Calu3 (cell line): Measurements from ENCODE around the gene POLR3B. TPM values are rescaled to one million over a fixed set of nuclear protein-coding genes. Genes with fewer than 3 reads are reported as not detected.
A peak's percentile ranks its signal among the peaks of the same experiment; 100 is the strongest.
"Not testable (repeated sequence)": the region's sequence is repeated elsewhere in the genome, so short reads cannot be mapped to it uniquely, and the experiment has no call there.

Source experiments
- BruUV-seq: library from RNA; stranded (reverse); fragments of 400-500 nt; replicated peaks from 2 replicates; lab custom pipeline; 2021; lab: Mats Ljungman, UMichigan
- CTCF ChIA-PET: fragments of 300-600 bp; sonication (Branson Sonifier 250); formaldehyde crosslinking; loops from one replicate; lab custom pipeline; 2022; ENCODE audit warnings: antibody characterized with exemption; lab: Charles Lee
- DNase-seq: peaks from one replicate; pipeline ENCODE4 v3.0.0; 2022
- H3K27ac Mint-ChIP-seq: one replicate; pipeline ENCODE4 v1.8.0; 2022; ENCODE audit warnings: mixed read lengths; ENCODE audit not compliant: unreplicated experiment
- H3K27me3 Mint-ChIP-seq: one replicate; pipeline ENCODE4 v1.8.0; 2022; ENCODE audit warnings: mixed read lengths; ENCODE audit not compliant: unreplicated experiment
- H3K36me3 Mint-ChIP-seq: one replicate; pipeline ENCODE4 v1.8.0; 2022; ENCODE audit warnings: mild to moderate bottlenecking, moderate library complexity, mixed read lengths; ENCODE audit not compliant: insufficient read depth, unreplicated experiment
- H3K4me1 Mint-ChIP-seq: one replicate; pipeline ENCODE4 v1.8.0; 2022; ENCODE audit warnings: mild to moderate bottlenecking, low read depth, mixed read lengths; ENCODE audit not compliant: unreplicated experiment
- H3K4me3 Mint-ChIP-seq: one replicate; pipeline ENCODE4 v1.8.0; 2022; ENCODE audit warnings: mild to moderate bottlenecking, low read depth, moderate library complexity, mixed read lengths; ENCODE audit not compliant: unreplicated experiment
- H3K9me3 Mint-ChIP-seq: one replicate; pipeline ENCODE4 v1.8.0; 2022; ENCODE audit warnings: low read depth, mixed read lengths; ENCODE audit not compliant: unreplicated experiment
- intact Hi-C: fragments of 100-400 bp; cut with micrococcal nuclease; formaldehyde crosslinking; loops from one replicate; pipeline ENCODE4 v1.10.0; 2022; ENCODE audit not compliant: unreplicated experiment
- total RNA-seq: library from RNA; stranded (reverse); gene quantifications from 2 replicates; pipeline ENCODE4 v1.2.3, GENCODE V29; 2022
- TF ChIP-seq, protein P1 (sequence below): fragments of 200-600 bp; IDR thresholded peaks from one replicate; pipeline ENCODE4 v1.8.0; 2022; ENCODE audit warnings: antibody characterized with exemption; ENCODE audit not compliant: unreplicated experiment

Gene POLR3B
- total RNA-seq, 1 experiment from 2014 or later, result 13.6 TPM

GRCh38 chr12:106309671-106310505 lies 47.7 kb upstream of the POLR3B start:
- Mint-ChIP-seq H3K4me1 (peaks cover 44% of the 10 kb centered on the region), H3K9me3 (no peaks in the 10 kb centered on the region), H3K4me3 (peak overlapping the region; percentile 33), H3K36me3 (peaks cover 9% of the 10 kb centered on the region), H3K27ac (peak overlapping the region; percentile 29), H3K27me3 (no peaks in the 10 kb centered on the region)
- TF ChIP-seq, protein P1, sequence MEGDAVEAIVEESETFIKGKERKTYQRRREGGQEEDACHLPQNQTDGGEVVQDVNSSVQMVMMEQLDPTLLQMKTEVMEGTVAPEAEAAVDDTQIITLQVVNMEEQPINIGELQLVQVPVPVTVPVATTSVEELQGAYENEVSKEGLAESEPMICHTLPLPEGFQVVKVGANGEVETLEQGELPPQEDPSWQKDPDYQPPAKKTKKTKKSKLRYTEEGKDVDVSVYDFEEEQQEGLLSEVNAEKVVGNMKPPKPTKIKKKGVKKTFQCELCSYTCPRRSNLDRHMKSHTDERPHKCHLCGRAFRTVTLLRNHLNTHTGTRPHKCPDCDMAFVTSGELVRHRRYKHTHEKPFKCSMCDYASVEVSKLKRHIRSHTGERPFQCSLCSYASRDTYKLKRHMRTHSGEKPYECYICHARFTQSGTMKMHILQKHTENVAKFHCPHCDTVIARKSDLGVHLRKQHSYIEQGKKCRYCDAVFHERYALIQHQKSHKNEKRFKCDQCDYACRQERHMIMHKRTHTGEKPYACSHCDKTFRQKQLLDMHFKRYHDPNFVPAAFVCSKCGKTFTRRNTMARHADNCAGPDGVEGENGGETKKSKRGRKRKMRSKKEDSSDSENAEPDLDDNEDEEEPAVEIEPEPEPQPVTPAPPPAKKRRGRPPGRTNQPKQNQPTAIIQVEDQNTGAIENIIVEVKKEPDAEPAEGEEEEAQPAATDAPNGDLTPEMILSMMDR, result no peak
- DNase-seq, result peak; percentile 47
- intact Hi-C loops, result loop anchor here (2.0 to 5.0 kb wide), 2 partner anchors 33 to 63 kb away; partner anchors contain the start of gene CKAP4
- BruUV-seq, result no TSS peak
- CTCF ChIA-PET, result interaction anchor here (0.6 to 1.6 kb wide), 3 partner anchors 13 to 752 kb away, joined by 3 to 7 read pairs (median 6); no protein-coding TSS in a partner anchor

GRCh38 chr12:106310687-106311086 lies 46.9 kb upstream of the POLR3B start:
- intact Hi-C loops, result no loop called here
- no peaks in the 10 kb centered on the region for H3K27me3 Mint-ChIP-seq
- peaks cover 44% of the 10 kb centered on the region for H3K4me1 Mint-ChIP-seq
- H3K36me3 Mint-ChIP-seq, result peaks cover 17% of the 10 kb centered on the region
- no peak overlapping the region for H3K27ac Mint-ChIP-seq
- TF ChIP-seq, protein P1, result no peak
- DNase-seq, result no peak
- no peak overlapping the region for H3K4me3 Mint-ChIP-seq
- H3K9me3 Mint-ChIP-seq, result no peaks in the 10 kb centered on the region
- CTCF ChIA-PET, result interaction anchor here (1.1 kb wide), 1 partner anchor 14 kb away, joined by 3 read pairs; no protein-coding TSS in a partner anchor
- no TSS peak for BruUV-seq

- Mint-ChIP-seq H3K27me3 (no peaks in the 10 kb centered on the region), H3K4me1 (peaks cover 40% of the 10 kb centered on the region), H3K4me3 (no peak overlapping the region), H3K27ac (no peak overlapping the region), H3K9me3 (no peaks in the 10 kb centered on the region), H3K36me3 (peaks cover 17% of the 10 kb centered on the region)
- DNase-seq, result no peak
- BruUV-seq, result no TSS peak
- TF ChIP-seq, protein P1, result no peak
- CTCF ChIA-PET, result interaction anchor here (0.6 to 1.1 kb wide), 2 partner anchors 8 to 15 kb away, joined by 3 read pairs; no protein-coding TSS in a partner anchor
- intact Hi-C loops, result no loop called here
Measured at GRCh38 chr12:106311139-106311538, 46.4 kb upstream of the POLR3B start.

DNA sequence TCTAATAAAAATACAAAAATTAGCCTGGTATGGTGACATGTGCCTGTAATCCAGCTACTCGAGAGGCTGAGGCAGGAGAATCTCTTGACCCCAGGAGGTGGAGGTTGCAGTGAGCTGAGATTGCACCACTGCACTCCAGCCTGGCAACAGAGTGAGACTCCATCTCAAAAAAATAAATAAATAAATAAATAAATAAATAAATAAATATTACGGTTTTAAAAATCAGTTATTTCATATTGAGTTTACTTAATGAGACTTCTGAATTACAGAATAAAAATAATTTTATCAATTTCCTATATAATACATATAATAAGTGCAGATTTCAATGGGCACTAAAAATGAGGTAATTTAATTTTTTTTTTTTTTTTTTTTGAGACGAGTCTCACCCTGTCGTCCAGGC lies 44.1 kb upstream of the POLR3B start:
- CTCF ChIA-PET, H3K9me3 Mint-ChIP-seq, BruUV-seq, H3K27ac Mint-ChIP-seq, intact Hi-C loops, H3K4me3 Mint-ChIP-seq, H3K27me3 Mint-ChIP-seq, DNase-seq: not testable (repeated sequence)
- peaks cover 31% of the 10 kb centered on the region for H3K4me1 Mint-ChIP-seq
- peaks cover 25% of the 10 kb centered on the region for H3K36me3 Mint-ChIP-seq
